ENCODE results near the gene UGT1A6. TPM values are rescaled to one million over a fixed set of nuclear protein-coding genes. Genes with fewer than 3 reads are reported as not detected.

Gene UGT1A6
- total RNA-seq (2021) (0.53 TPM in 1 of 3 replicates, not detected in the others), Bru-seq, nascent RNA (percentile 18 among the genes with signal in this experiment)
- long read RNA-seq, experiment 1, result 0 reads
- long read RNA-seq, experiment 2, result 0 reads
- long read RNA-seq, experiment 3, result 0 reads

- TF ChIP-seq MXD4 (CRISPR knock-in tag; IDR thresholded peaks at IDR 0.05; ENCODE audit: borderline replicate concordance), result no peak
- TF ChIP-seq MLX (CRISPR knock-in tag; IDR thresholded peaks at IDR 0.05), result no peak
- no peak for TF ChIP-seq ZNF532 (CRISPR knock-in tag; IDR thresholded peaks at IDR 0.05; ENCODE audit: borderline replicate concordance)
- no peak for TF ChIP-seq ZNF512 (CRISPR knock-in tag; IDR thresholded peaks at IDR 0.05; ENCODE audit: borderline replicate concordance)
- no peak for TF ChIP-seq HMGXB4 (CRISPR knock-in tag; IDR thresholded peaks at IDR 0.05)
- TF ChIP-seq SP1 (CRISPR knock-in tag; conservative IDR thresholded peaks at IDR 0.05), result no peak
- H3K27me3 Mint-ChIP-seq (ENCODE audit: low read depth), result peaks cover 3% of the 10 kb centered on the region; the same call in 1 of the 2 replicates
- H3K4me1 Mint-ChIP-seq, result peaks cover 24% of the 10 kb centered on the region
- H3K4me3 Mint-ChIP-seq, result no peak within 1 kb of the TSS
- POLR2A ChIA-PET, result no interaction called here
- ATAC-seq (no peak), DNase-seq (ENCODE audit: low spot score) (no peak)
- CTCF ChIA-PET, result no interaction called here
- H3K9me3 Mint-ChIP-seq, result 0 out of 2 replicates have a peak, but pooled peaks cover 4% of the 10 kb centered on the region
- H3K27ac Mint-ChIP-seq, result no peak within 1 kb of the TSS
- H3K36me3 Mint-ChIP-seq, result no peaks in the 10 kb centered on the region
Observed at GRCh38 chr2:233692648-233693047, at the start of gene UGT1A6. UGT1A6 (plus strand) TSS chr2:233692890; CDS start chr2:233693005, 115 bp downstream.

- H3K4me3 Mint-ChIP-seq, result no peak overlapping the region
- H3K36me3 Mint-ChIP-seq, result peaks cover 29% of the 10 kb centered on the region
- DNase-seq (ENCODE audit: low spot score), result peak; percentile 62
- H3K27ac Mint-ChIP-seq, result no peak overlapping the region
- POLR2A ChIA-PET, result interaction anchor here (0.6 kb wide), 1 partner anchor 116 kb away, joined by 3 read pairs; no protein-coding TSS in a partner anchor
- peaks cover 36% of the 10 kb centered on the region for H3K9me3 Mint-ChIP-seq
- peaks cover 7% of the 10 kb centered on the region for H3K27me3 Mint-ChIP-seq (ENCODE audit: low read depth)
- peak; percentile 97 for ATAC-seq
- CTCF ChIA-PET, result interaction anchor here (0.8 to 2.2 kb wide), 4 partner anchors 28 to 194 kb away, joined by 3 to 8 read pairs (median 4); no protein-coding TSS in a partner anchor
- H3K4me1 Mint-ChIP-seq, result no peaks in the 10 kb centered on the region
- TF ChIP-seq SMAD3 (CRISPR knock-in tag; IDR thresholded peaks at IDR 0.05; ENCODE audit: borderline replicate concordance) (no peak), HMGXB4 (CRISPR knock-in tag; IDR thresholded peaks at IDR 0.05) (no peak), NFE2L1 (CRISPR knock-in tag; IDR thresholded peaks at IDR 0.05) (no peak), SMAD4 (CRISPR knock-in tag; IDR thresholded peaks at IDR 0.05) (no peak), ARID4B (CRISPR knock-in tag; IDR thresholded peaks at IDR 0.05; ENCODE audit: borderline replicate concordance) (no peak), IRF2 (CRISPR knock-in tag; IDR thresholded peaks at IDR 0.05; ENCODE audit: borderline replicate concordance, low read depth) (no peak), TP53 (CRISPR knock-in tag; IDR thresholded peaks at IDR 0.05) (no peak), ATF3 (CRISPR knock-in tag; conservative IDR thresholded peaks at IDR 0.05) (no peak), IRF1 (CRISPR knock-in tag; IDR thresholded peaks at IDR 0.05) (no peak), CDX4 (CRISPR knock-in tag; IDR thresholded peaks at IDR 0.05; ENCODE audit: borderline replicate concordance) (no peak), SOX15 (CRISPR knock-in tag; IDR thresholded peaks at IDR 0.05) (no peak), ZNF232 (CRISPR knock-in tag; IDR thresholded peaks at IDR 0.05) (no peak)
Observed at GRCh38 chr2:233643128-233643527, 49.6 kb upstream of the UGT1A6 start.
